H1 (cell line): ENCODE data around the gene PLK5. TPM values are rescaled to one million over a fixed set of nuclear protein-coding genes. Genes with fewer than 3 reads are reported as not detected.

Experiments
- CTCF ChIA-PET: fragments of 300-600 bp; sonication (Branson Sonifier 250); formaldehyde crosslinking; loops from one replicate; lab custom pipeline; 2021; ENCODE audit not compliant: partially characterized antibody; lab: Charles Lee
- POLR2A ChIA-PET: fragments of 300-600 bp; sonication (Branson Sonifier 250); formaldehyde crosslinking; loops from one replicate; lab custom pipeline; 2021; ENCODE audit warnings: inconsistent platforms; ENCODE audit not compliant: partially characterized antibody; lab: Charles Lee
- DNase-seq, 2 experiments: peaks; one replicate each; pipeline versions ENCODE4 v3.0.0 to v3.0.0-alpha.2; 2010 to 2022; ENCODE audit warnings: low spot score in 2 of 2, low read depth in 1 of 2, mixed read lengths in 1 of 2
- FAIRE-seq: peaks from 2 replicates; lab custom pipeline; 2011; peaks lifted over from hg19 to GRCh38; lab: Jason Lieb, UNC
- H2AFZ ChIP-seq: 2 replicates; pipeline ENCODE4 v1.8.1; 2012; ENCODE audit warnings: low read length, inconsistent platforms
- H2AK5ac ChIP-seq: 2 replicates; pipeline ENCODE4 v1.6.1; 2013; ENCODE audit warnings: low read depth, low read length
- H2BK120ac ChIP-seq: replicated peaks from 2 replicates; pipeline ENCODE3; 2013; ENCODE audit warnings: low read depth, low read length, inconsistent platforms
- H2BK12ac ChIP-seq: 2 replicates; pipeline ENCODE4 v1.6.1; 2013; ENCODE audit warnings: low read depth, low read length
- H2BK15ac ChIP-seq: 2 replicates; pipeline ENCODE4 v1.6.1; 2013; ENCODE audit warnings: low read length
- H2BK20ac ChIP-seq: 2 replicates; pipeline ENCODE4 v1.6.1; 2013; ENCODE audit warnings: low read length
- H2BK5ac ChIP-seq: 2 replicates; pipeline ENCODE4 v1.6.1; 2013; ENCODE audit warnings: low read depth, low read length
- H3K14ac ChIP-seq: 2 replicates; pipeline ENCODE4 v1.6.1; 2013; ENCODE audit warnings: inconsistent platforms; ENCODE audit not compliant: insufficient read length
- H3K18ac ChIP-seq: 2 replicates; pipeline ENCODE4 v1.6.1; 2013; ENCODE audit warnings: low read length; ENCODE audit errors: extremely low read depth
- H3K23ac ChIP-seq: 2 replicates; pipeline ENCODE4 v1.6.1; 2013; ENCODE audit warnings: inconsistent platforms; ENCODE audit not compliant: insufficient read length
- H3K23me2 ChIP-seq: 2 replicates; pipeline ENCODE4 v1.6.1; 2013; ENCODE audit warnings: low read depth, low read length
- H3K27ac ChIP-seq: 2 replicates; pipeline ENCODE4 v1.6.1; 2011; ENCODE audit warnings: low read depth, low read length, inconsistent platforms
- H3K27me3 ChIP-seq, 4 experiments: replicated peaks in 1 of 4; 1 replicate in 1 of 4; 2 replicates in 3 of 4; pipeline versions ENCODE4 v1.6.1 to v1.8.1; 2011 to 2013; ENCODE audit warnings: low read length in 3 of 4, mild to moderate bottlenecking in 3 of 4, inconsistent platforms in 2 of 4, mixed read lengths in 2 of 4, moderate library complexity in 1 of 4; ENCODE audit not compliant: control insufficient read depth in 3 of 4, insufficient read depth in 3 of 4; ENCODE audit errors: extremely low read depth in 1 of 4
- H3K36me3 ChIP-seq, 4 experiments: 2 replicates each; pipeline versions ENCODE4 v1.6.1 to v1.8.1; 2011 to 2013; ENCODE audit warnings: mild to moderate bottlenecking in 4 of 4, low read length in 3 of 4, moderate library complexity in 2 of 4, control low read depth in 1 of 4, inconsistent platforms in 1 of 4; ENCODE audit not compliant: insufficient read depth in 4 of 4, control insufficient read depth in 2 of 4
- H3K4ac ChIP-seq: replicated peaks from 2 replicates; pipeline ENCODE3; 2013; ENCODE audit warnings: low read length, low read depth, mixed read lengths, inconsistent platforms; ENCODE audit not compliant: insufficient read length
- H3K4me1 ChIP-seq, 4 experiments: replicated peaks in 1 of 4; 1 replicate in 1 of 4; 2 replicates in 3 of 4; pipeline versions ENCODE4 v1.6.1 to v1.8.1; 2011 to 2013; ENCODE audit warnings: low read length in 3 of 4, inconsistent platforms in 2 of 4, mixed read lengths in 1 of 4; ENCODE audit not compliant: insufficient read depth in 4 of 4, control insufficient read depth in 3 of 4
- H3K4me2 ChIP-seq, 2 experiments: 2 replicates each; pipeline versions ENCODE4 v1.6.1 to v1.8.1; 2011 to 2013; ENCODE audit warnings: low read depth in 2 of 2, low read length in 2 of 2, control low read depth in 1 of 2, inconsistent platforms in 1 of 2, mild to moderate bottlenecking in 1 of 2; ENCODE audit not compliant: insufficient read depth in 1 of 2
- H3K4me3 ChIP-seq, 4 experiments: fragments of 200-600, 300-600 bp in 1 of 4; sonication (generic), shearing (Covaris generic), sonication (Bioruptor Twin) in 1 of 4; 2 replicates each; pipeline versions ENCODE4 v1.5.1 to v1.8.1; 2011 to 2016; ENCODE audit warnings: low read length in 4 of 4, low read depth in 3 of 4, control low read depth in 2 of 4, inconsistent platforms in 2 of 4, mild to moderate bottlenecking in 2 of 4, mixed read lengths in 1 of 4, moderate library complexity in 1 of 4; ENCODE audit not compliant: insufficient read depth in 2 of 4; ENCODE audit errors: extremely low read depth in 1 of 4
- H3K56ac ChIP-seq: replicated peaks from 2 replicates; pipeline ENCODE3; 2013; ENCODE audit warnings: low read depth, mild to moderate bottlenecking, mixed read lengths, low read length, inconsistent platforms; ENCODE audit not compliant: insufficient read length
- H3K79me1 ChIP-seq: 2 replicates; pipeline ENCODE4 v1.6.1; 2013; ENCODE audit warnings: low read depth, low read length, control low read depth
- H3K79me2 ChIP-seq, 2 experiments: 2 replicates each; pipeline versions ENCODE4 v1.6.1 to v1.8.1; 2012 to 2013; ENCODE audit warnings: low read length in 2 of 2, mild to moderate bottlenecking in 2 of 2, inconsistent platforms in 1 of 2; ENCODE audit not compliant: insufficient read depth in 2 of 2, control insufficient read depth in 1 of 2
- H3K9ac ChIP-seq, 4 experiments: replicated peaks in 1 of 4; 1 replicate in 1 of 4; 2 replicates in 3 of 4; pipeline versions ENCODE4 v1.6.1 to v1.8.1; 2011 to 2013; ENCODE audit warnings: low read depth in 3 of 4, low read length in 3 of 4, control low read depth in 2 of 4, mild to moderate bottlenecking in 2 of 4, moderate library complexity in 2 of 4, inconsistent platforms in 1 of 4; ENCODE audit errors: extremely low read depth in 1 of 4
- H3K9me3 ChIP-seq, 2 experiments: 2 replicates each; pipeline versions ENCODE4 v1.6.1 to v1.8.1; 2012 to 2013; ENCODE audit warnings: mild to moderate bottlenecking in 2 of 2, moderate library complexity in 2 of 2, control low read depth in 1 of 2, inconsistent platforms in 1 of 2, low read depth in 1 of 2, low read length in 1 of 2, mixed read lengths in 1 of 2; ENCODE audit not compliant: insufficient read depth in 2 of 2
- H4K20me1 ChIP-seq, 2 experiments: replicated peaks in 1 of 2; 2 replicates each; pipeline versions ENCODE3 to v1.8.1; 2011 to 2013; ENCODE audit warnings: inconsistent platforms in 2 of 2, low read length in 2 of 2, mild to moderate bottlenecking in 1 of 2; ENCODE audit not compliant: insufficient read depth in 2 of 2, control insufficient read depth in 1 of 2
- H4K5ac ChIP-seq: 2 replicates; pipeline ENCODE4 v1.6.1; 2013; ENCODE audit warnings: low read length, low read depth, mixed read lengths, inconsistent platforms; ENCODE audit not compliant: insufficient read length
- H4K8ac ChIP-seq: 2 replicates; pipeline ENCODE4 v1.8.0; 2013; ENCODE audit warnings: mild to moderate bottlenecking, moderate library complexity, low read length, inconsistent platforms; ENCODE audit not compliant: insufficient read depth; ENCODE audit errors: extremely low read depth
- H4K91ac ChIP-seq: replicated peaks from 2 replicates; pipeline ENCODE3; 2013; ENCODE audit warnings: low read length, mixed read lengths, inconsistent platforms; ENCODE audit not compliant: insufficient read length
- BRCA1 ChIP-seq: IDR thresholded peaks from 2 replicates; pipeline ENCODE4 v1.6.1; 2012; ENCODE audit warnings: low read depth, low read length, improper control_type of control experiment
- CBX8 ChIP-seq: fragments of 300-800, 300-1000 bp; sonication (generic); IDR thresholded peaks from 2 replicates; pipeline ENCODE4 v1.7.1; 2016; ENCODE audit warnings: low read depth, low read length, borderline replicate concordance
- CHD1 ChIP-seq: IDR thresholded peaks from 2 replicates; pipeline ENCODE4 v1.6.1; 2012; ENCODE audit warnings: low read depth, low read length, improper control_type of control experiment
- RXRA ChIP-seq: IDR thresholded peaks from 2 replicates; pipeline ENCODE4 v1.6.1; 2011; ENCODE audit warnings: low read depth, mild to moderate bottlenecking, low read length, moderate library complexity; ENCODE audit not compliant: insufficient read depth
- WGBS, 2 experiments: shearing (Covaris generic) in 1 of 2; methylation state at CpG; one replicate each; pipeline versions ENCODE4 v1.1.6 to v1.1.7; 2013 to 2015; ENCODE audit warnings: low lambda C conversion rate in 2 of 2, mixed read lengths in 2 of 2, inconsistent platforms in 1 of 2, low coverage in 1 of 2, missing lambda C conversion rate in 1 of 2; ENCODE audit not compliant: insufficient replicate concordance in 2 of 2, insufficient coverage in 1 of 2, insufficient read length in 1 of 2; ENCODE audit errors: extremely low coverage in 1 of 2, missing lambda C conversion rate in 1 of 2; 5-methylcytosine and 5-hydroxymethylcytosine counted together
- polyA plus RNA-seq, 7 experiments: library from polyadenylated mRNA; depleted of rRNA in 3 of 7; stranded (reverse) in 5 of 7; unstranded in 2 of 7; fragments of >200 nt in 5 of 7; fragments of 200-250 nt in 2 of 7; gene quantifications; 1 replicate in 5 of 7; 2 replicates in 1 of 7; 4 replicates in 1 of 7; pipeline versions ENCODE4 v1.2.1 to v1.2.3, GENCODE V29; 2011 to 2013; ENCODE audit warnings: missing spikeins in 2 of 7, mixed read lengths in 2 of 7
- total RNA-seq: library from RNA; stranded (reverse); fragmentation: NEBNext Ultra II Directional; extraction: Animal tissue kit (Norgen Biotek cat#: 25700); gene quantifications from 2 replicates; pipeline ENCODE4 v1.2.1, GENCODE V29; 2021

Gene PLK5
- total and polyA plus RNA-seq, 2 of the 8 experiments (the other 6 are each of a cell fraction or from before 2014, with no cell fraction given), result 0.43 to 0.45 TPM

DNA sequence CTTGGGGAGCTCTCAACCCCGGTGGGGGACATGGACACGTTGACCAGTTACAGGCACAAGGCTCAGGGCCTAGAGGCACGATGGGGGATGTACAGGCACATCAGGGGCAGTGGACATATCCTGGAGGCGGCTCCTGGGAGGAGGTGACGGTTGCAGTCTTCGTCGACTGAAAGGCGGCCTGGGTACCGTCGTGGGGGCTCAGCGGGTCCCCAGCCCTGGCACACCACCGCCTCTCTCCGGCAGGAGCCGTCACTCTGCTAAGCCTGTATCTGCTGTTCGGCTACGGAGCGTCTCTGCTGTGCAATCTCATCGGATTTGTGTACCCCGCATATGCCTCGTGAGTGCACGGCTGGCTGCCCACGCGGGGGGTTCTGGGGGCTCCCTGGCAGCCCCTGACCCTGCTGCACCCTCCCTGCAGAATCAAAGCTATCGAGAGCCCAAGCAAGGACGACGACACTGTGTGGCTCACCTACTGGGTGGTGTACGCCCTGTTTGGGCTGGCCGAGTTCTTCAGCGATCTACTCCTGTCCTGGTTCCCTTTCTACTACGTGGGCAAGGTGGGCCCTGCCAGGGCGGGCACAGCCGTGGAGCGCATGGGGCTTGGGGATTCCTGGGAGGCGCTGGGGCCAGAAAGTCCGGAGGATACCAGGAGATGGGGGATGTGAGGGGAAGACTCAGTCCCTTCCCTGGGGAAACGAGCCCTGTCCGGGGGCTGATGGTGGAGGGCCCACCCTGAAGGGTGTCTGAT lies 28.7 kb upstream of the PLK5 start:
- no peak overlapping the region for H3K23ac ChIP-seq
- no peak overlapping the region for H3K56ac ChIP-seq
- DNase-seq, result no peak
- no peak for FAIRE-seq
- ChIA-PET POLR2A (interaction anchor here (0.7 to 1.3 kb wide), 3 partner anchors 11 to 83 kb away, joined by 3 to 4 read pairs (median 4); no protein-coding TSS in a partner anchor), CTCF (interaction anchor here (0.7 to 2.6 kb wide), 2 partner anchors 8 to 29 kb away, joined by 3 to 14 read pairs; no protein-coding TSS in a partner anchor)
- peaks cover 3 to 7% of the 10 kb centered on the region in 2 experiments; a peak in 2 of 4 replicates for H3K9me3 ChIP-seq
- H3K4me3 ChIP-seq, result no peak overlapping the region
- no peak overlapping the region for H3K18ac ChIP-seq
- no peak overlapping the region for H2BK120ac ChIP-seq
- no peak overlapping the region for H3K14ac ChIP-seq
- TF ChIP-seq BRCA1 (no peak), CBX8 (no peak), RXRA (no peak), CHD1 (no peak)
- H2AK5ac ChIP-seq, result no peak overlapping the region
- no peak overlapping the region for H2BK5ac ChIP-seq
- H3K4ac ChIP-seq, result no peak overlapping the region
- H3K4me2 ChIP-seq, result no peak overlapping the region
- H2AFZ ChIP-seq, result no peak overlapping the region
- H3K27ac ChIP-seq, result no peak overlapping the region
- H2BK15ac ChIP-seq, result no peak overlapping the region
- peaks cover 3 to 17% (median 9%) of the 10 kb centered on the region in 4 experiments; a peak in 6 of 7 replicates for H3K27me3 ChIP-seq
- H3K79me2 ChIP-seq, result no peaks in the 10 kb centered on the region
- peaks cover 0 to 5% of the 10 kb centered on the region in 2 experiments for H4K20me1 ChIP-seq
- no peaks in the 10 kb centered on the region for H3K36me3 ChIP-seq
- no peak overlapping the region for H3K9ac ChIP-seq
- no peak overlapping the region for H4K5ac ChIP-seq
- no peak overlapping the region for H2BK12ac ChIP-seq
- H2BK20ac ChIP-seq, result no peak overlapping the region
- no peak overlapping the region for H4K91ac ChIP-seq
- 89% methylated on average over 35 of the region's 37 CpGs; no CpG with 5 or more reads in 1 of the 2 experiments for WGBS, 2 experiments
- H3K79me1 ChIP-seq, result no peaks in the 10 kb centered on the region
- no peaks in the 10 kb centered on the region; a peak in 4 of 7 replicates for H3K4me1 ChIP-seq
- H3K23me2 ChIP-seq, result peaks cover 9% of the 10 kb centered on the region
- 0 out of 2 replicates have a peak overlapping the region, but pooled peaks have one; percentile 38 for H4K8ac ChIP-seq
